GM23338 (cell line): ENCODE data around the gene CD9. TPM values are rescaled to one million over a fixed set of nuclear protein-coding genes. Genes with fewer than 3 reads are reported as not detected.

ENCODE experiments used
- ATAC-seq: fragments of 200-7000 bp; cut with Tn5 transposase; 3 replicates; pipeline ENCODE4 v1.9.1; 2020
- DNase-seq: peaks from one replicate; pipeline ENCODE4 v3.0.0-alpha.2; 2015; ENCODE audit warnings: low spot score
- H2AFZ ChIP-seq: fragments of 200-600 bp; sonication (generic); 2 replicates; pipeline ENCODE4 v1.8.0; 2016; ENCODE audit warnings: antibody characterized with exemption, mild to moderate bottlenecking, moderate library complexity
- H3F3A ChIP-seq: fragments of 200-600 bp; sonication (generic); replicated peaks from 2 replicates; pipeline ENCODE4 v1.8.0; 2017; ENCODE audit warnings: antibody characterized with exemption, mixed run types, low read depth
- H3K27ac ChIP-seq: fragments of 200-600 bp; sonication (generic); 2 replicates; pipeline ENCODE4 v1.6.1; 2016; ENCODE audit warnings: low read depth
- H3K27me3 ChIP-seq: fragments of 200-600 bp; sonication (generic); 2 replicates; pipeline ENCODE4 v1.8.0; 2016; ENCODE audit warnings: mild to moderate bottlenecking, mixed run types, moderate library complexity; ENCODE audit not compliant: insufficient read depth
- H3K36me3 ChIP-seq: fragments of 200-600 bp; sonication (generic); 2 replicates; pipeline ENCODE4 v1.8.0; 2016; ENCODE audit warnings: mild to moderate bottlenecking; ENCODE audit not compliant: insufficient read depth
- H3K4me1 ChIP-seq: fragments of 200-600 bp; sonication (generic); 2 replicates; pipeline ENCODE4 v1.8.0; 2016; ENCODE audit warnings: mild to moderate bottlenecking, moderate library complexity; ENCODE audit not compliant: insufficient read depth
- H3K4me2 ChIP-seq: fragments of 200-600 bp; sonication (generic); 2 replicates; pipeline ENCODE4 v1.7.1; 2017; ENCODE audit warnings: mixed run types
- H3K4me3 ChIP-seq: fragments of 200-600 bp; sonication (generic); 2 replicates; pipeline ENCODE4 v1.6.1; 2016; ENCODE audit warnings: mixed run types
- H3K79me2 ChIP-seq: fragments of 200-600 bp; sonication (generic); replicated peaks from 2 replicates; pipeline ENCODE4 v1.8.0; 2017; ENCODE audit warnings: mild to moderate bottlenecking; ENCODE audit not compliant: insufficient read depth
- H3K9me2 ChIP-seq: fragments of 200-600 bp; sonication (generic); 2 replicates; pipeline ENCODE4 v1.8.0; 2017; ENCODE audit not compliant: insufficient read depth
- H4K20me1 ChIP-seq: fragments of 200-600 bp; sonication (generic); replicated peaks from 2 replicates; pipeline ENCODE4 v1.8.0; 2017; ENCODE audit warnings: mild to moderate bottlenecking; ENCODE audit not compliant: insufficient read depth
- H3K27ac Mint-ChIP-seq: 2 replicates; pipeline ENCODE4 v1.8.0; 2020; ENCODE audit warnings: inconsistent platforms, mild to moderate bottlenecking, moderate library complexity, mixed read lengths
- H3K27me3 Mint-ChIP-seq: 3 replicates; pipeline ENCODE4 v1.8.0; 2022; ENCODE audit warnings: low read depth, mild to moderate bottlenecking, moderate library complexity, mixed read lengths, inconsistent platforms; ENCODE audit not compliant: insufficient read depth, poor library complexity
- H3K36me3 Mint-ChIP-seq: 3 replicates; pipeline ENCODE4 v1.8.0; 2021; ENCODE audit warnings: low read depth, mild to moderate bottlenecking, inconsistent platforms, moderate library complexity, mixed read lengths
- H3K4me1 Mint-ChIP-seq: 3 replicates; pipeline ENCODE4 v1.8.0; 2020; ENCODE audit warnings: mild to moderate bottlenecking, inconsistent platforms, mixed read lengths
- H3K4me3 Mint-ChIP-seq: 3 replicates; pipeline ENCODE4 v1.8.0; 2021; ENCODE audit warnings: moderate library complexity, mild to moderate bottlenecking, inconsistent platforms, mixed read lengths
- H3K9me3 Mint-ChIP-seq: 3 replicates; pipeline ENCODE4 v1.8.0; 2020; ENCODE audit warnings: moderate library complexity, mild to moderate bottlenecking, inconsistent platforms, mixed read lengths
- CREB1 ChIP-seq: fragments of 250-450 bp; sonication (Bioruptor Pico); IDR thresholded peaks from 2 replicates; pipeline ENCODE4 v1.5.0; 2020; ENCODE audit warnings: low read depth, mild to moderate bottlenecking, moderate library complexity
- ETS1 ChIP-seq: IDR thresholded peaks from 2 replicates; pipeline ENCODE4 v1.6.1; 2016; ENCODE audit warnings: antibody characterized with exemption
- EZH2 ChIP-seq: fragments of 200-600 bp; sonication (generic); IDR thresholded peaks from one replicate; pipeline ENCODE4 v1.8.0; 2017; ENCODE audit warnings: antibody characterized with exemption, mild to moderate bottlenecking, low read depth; ENCODE audit not compliant: unreplicated experiment
- EZH2phosphoT487 ChIP-seq: fragments of 200-600 bp; sonication (generic); IDR thresholded peaks from one replicate; pipeline ENCODE4 v1.8.1; 2018; ENCODE audit warnings: antibody characterized with exemption; ENCODE audit not compliant: unreplicated experiment
- JUNB ChIP-seq: IDR thresholded peaks from one replicate; pipeline ENCODE4 v1.6.1; 2016; ENCODE audit warnings: antibody characterized with exemption; ENCODE audit not compliant: unreplicated experiment
- NANOG ChIP-seq: IDR thresholded peaks from 2 replicates; pipeline ENCODE4 v1.6.1; 2016; ENCODE audit warnings: antibody characterized with exemption, borderline replicate concordance
- POLR2AphosphoS5 ChIP-seq: IDR thresholded peaks from 2 replicates; pipeline ENCODE4 v1.6.1; 2016; ENCODE audit warnings: antibody characterized with exemption, low read depth
- REST ChIP-seq: IDR thresholded peaks from one replicate; pipeline ENCODE4 v1.6.1; 2018; ENCODE audit warnings: antibody characterized with exemption; ENCODE audit not compliant: unreplicated experiment
- STAT1 ChIP-seq: IDR thresholded peaks from one replicate; pipeline ENCODE4 v1.6.1; 2016; ENCODE audit warnings: antibody characterized with exemption; ENCODE audit not compliant: unreplicated experiment
- ZNF114 ChIP-seq: fragments of 250-450 bp; sonication (Bioruptor Pico); IDR thresholded peaks from 2 replicates; pipeline ENCODE4 v1.5.0; 2020; ENCODE audit warnings: mild to moderate bottlenecking, moderate library complexity
- ZNF331 ChIP-seq: fragments of 250-450 bp; sonication (Bioruptor Pico); IDR thresholded peaks from 2 replicates; pipeline ENCODE4 v1.5.0; 2020; ENCODE audit warnings: low read depth, mild to moderate bottlenecking, moderate library complexity
- polyA plus RNA-seq: library from polyadenylated mRNA; unstranded; fragments of >200 nt; fragmentation: Nextera tagmentation; extraction: Ambion mirVana; gene quantifications from 2 replicates; pipeline ENCODE4 v1.2.1, GENCODE V29; 2016
- total RNA-seq: library from RNA; depleted of rRNA; stranded (reverse); fragments of >200 nt; shearing (Covaris generic); gene quantifications from 2 replicates; pipeline ENCODE4 v1.2.3, GENCODE V29; 2014

CD9 gene
- total and polyA plus RNA-seq, 2 experiments from 2014 or later: 222 to 251 TPM

DNA sequence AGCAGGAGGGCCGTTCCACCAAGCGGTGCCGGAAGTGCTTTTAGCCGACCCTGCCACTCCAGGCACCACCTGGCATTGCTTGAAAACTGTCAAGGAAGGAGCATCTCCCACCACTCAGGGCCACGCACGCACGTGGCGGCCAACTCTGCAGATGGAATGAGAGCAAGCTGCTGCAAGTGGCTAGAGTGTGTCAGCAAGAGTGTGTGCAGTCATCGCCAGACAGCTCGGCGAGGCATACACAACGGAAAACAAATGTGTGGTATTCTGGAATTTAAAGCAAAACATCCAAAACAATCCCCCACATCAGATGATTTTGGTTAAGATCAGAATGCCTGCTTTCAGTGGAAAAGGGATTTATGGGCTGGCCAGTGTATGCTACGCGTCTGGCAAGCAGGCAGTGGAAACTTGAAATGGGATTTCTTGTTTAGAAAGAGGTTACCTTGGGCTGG is 11.2 kb downstream of the CD9 start:
- H3K36me3 Mint-ChIP-seq: peaks cover 43% of the 10 kb centered on the region

GRCh38 chr12:6212086-6212485 is 11.9 kb downstream of the CD9 start:
- H2AFZ ChIP-seq: no peak overlapping the region
- H3K36me3 ChIP-seq: peaks cover 3% of the 10 kb centered on the region; the same call in 1 of the 2 replicates
- peaks cover 7% of the 10 kb centered on the region; the same call in 1 of the 2 replicates for H4K20me1 ChIP-seq
- peaks cover 13% of the 10 kb centered on the region; the same call in 1 of the 2 replicates for H3F3A ChIP-seq
- H3K79me2 ChIP-seq: peaks cover 84% of the 10 kb centered on the region
- no peak overlapping the region for H3K4me3 ChIP-seq
- no peak overlapping the region for H3K4me2 ChIP-seq
- Mint-ChIP-seq H3K27ac (peak overlapping the region; percentile 36; the same call in 1 of the 2 replicates), H3K9me3 (no peaks in the 10 kb centered on the region), H3K27me3 (peaks cover 28% of the 10 kb centered on the region), H3K4me1 (peaks cover 85% of the 10 kb centered on the region), H3K36me3 (peaks cover 43% of the 10 kb centered on the region), H3K4me3 (no peak overlapping the region)
- H3K27ac ChIP-seq: peak overlapping the region; percentile 96; the same call in 1 of the 2 replicates
- no peaks in the 10 kb centered on the region for H3K27me3 ChIP-seq
- no peak for DNase-seq
- no peak for ATAC-seq
- peaks cover 71% of the 10 kb centered on the region for H3K4me1 ChIP-seq
- H3K9me2 ChIP-seq: no peaks in the 10 kb centered on the region
- TF ChIP-seq EZH2: no peak
- TF ChIP-seq POLR2AphosphoS5: no peak
- TF ChIP-seq ZNF331 (CRISPR knock-in tag): no peak
- no peak for TF ChIP-seq NANOG
- no peak for TF ChIP-seq STAT1
- TF ChIP-seq JUNB: no peak
- no peak for TF ChIP-seq ETS1
- no peak for TF ChIP-seq CREB1 (CRISPR knock-in tag)
- no peak for TF ChIP-seq REST
- TF ChIP-seq EZH2phosphoT487: no peak

More for the DNA sequence above, 11.2 kb downstream of the CD9 start:
- Histone ChIP-seq H3K4me2 (no peak overlapping the region; the same call in 1 of the 2 replicates), H3K36me3 (peaks cover 7% of the 10 kb centered on the region; the same call in 1 of the 2 replicates), H3K27me3 (no peaks in the 10 kb centered on the region), H3K4me3 (no peak overlapping the region), H3K79me2 (peaks cover 84% of the 10 kb centered on the region), H3K9me2 (no peaks in the 10 kb centered on the region), H4K20me1 (peaks cover 7% of the 10 kb centered on the region; the same call in 1 of the 2 replicates), H3F3A (peaks cover 13% of the 10 kb centered on the region; the same call in 1 of the 2 replicates), H3K27ac (no peak overlapping the region; the same call in 1 of the 2 replicates), H2AFZ (no peak overlapping the region), H3K4me1 (peaks cover 71% of the 10 kb centered on the region)
- Mint-ChIP-seq H3K9me3 (no peaks in the 10 kb centered on the region), H3K27ac (peak overlapping the region; percentile 84), H3K4me3 (no peak overlapping the region; the same call in 2 of the 3 replicates), H3K27me3 (peaks cover 24% of the 10 kb centered on the region), H3K4me1 (peaks cover 85% of the 10 kb centered on the region)
- ATAC-seq: no peak
- TF ChIP-seq NANOG (no peak), CREB1 (CRISPR knock-in tag) (no peak), EZH2phosphoT487 (no peak), REST (no peak), EZH2 (no peak), ZNF114 (CRISPR knock-in tag) (no peak), ZNF331 (CRISPR knock-in tag) (no peak), JUNB (no peak)
- no peak for DNase-seq
